ENCODE results near the gene SUSD1. TPM values are rescaled to one million over a fixed set of nuclear protein-coding genes. Genes with fewer than 3 reads are reported as not detected.

The SUSD1 gene
- total RNA-seq, 1 experiment from 2014 or later = 2.1 TPM

Small RNA genes within 50 kb of the gene (small RNA-seq; reads per million reads assigned to genes)
- gene RF00019 (not detected), gene RNU6-710P (not detected), gene RNU6-855P (not detected)

Other genes with a start within 250 kb of the SUSD1 start
- gene PTBP3, start 158.3 kb upstream of the SUSD1 start, total RNA-seq (2014; rRNA removed; shearing (Covaris generic)) = 19.4 and 49.5 TPM in 2 replicates
- 14.4 and 21.6 TPM in 2 replicates for gene HSDL2, start 204.8 kb upstream of the SUSD1 start, total RNA-seq (2014; rRNA removed; shearing (Covaris generic))